GM12892 (cell line): ENCODE measurements around the gene CLK4.

Experiments used
- POLR2A ChIP-seq: IDR thresholded peaks from 2 replicates; pipeline ENCODE4 v1.6.1; 2011; ENCODE audit warnings: low read depth, low read length, control low read depth
- POLR2AphosphoS5 ChIP-seq: IDR thresholded peaks from 2 replicates; pipeline ENCODE4 v1.6.1; 2011; ENCODE audit warnings: low read depth, low read length, control low read depth
- TAF1 ChIP-seq: IDR thresholded peaks from 2 replicates; pipeline ENCODE4 v1.6.1; 2011; ENCODE audit warnings: low read depth, mild to moderate bottlenecking, control low read depth, low read length, borderline replicate concordance

DNA sequence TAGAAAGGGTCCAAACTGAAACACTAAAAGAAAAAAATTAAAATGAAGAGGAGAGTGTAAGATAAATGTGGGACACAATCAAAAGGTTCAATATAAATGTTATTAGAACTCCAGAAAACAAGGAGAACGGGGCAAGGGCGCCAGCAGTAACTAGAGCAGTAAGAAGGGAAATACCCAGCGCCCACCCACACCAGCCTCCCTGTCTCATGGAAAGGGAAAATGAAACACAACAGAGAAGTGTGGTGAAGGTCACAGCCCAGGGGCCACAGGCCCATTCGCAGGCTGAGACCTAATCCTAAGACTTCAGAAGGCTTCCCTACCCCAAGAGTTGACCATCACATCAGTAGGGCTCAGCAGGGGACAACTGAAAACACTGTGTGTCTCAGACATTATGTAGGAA lies 45.8 kb upstream of the CLK4 start:
- no peak for TF ChIP-seq POLR2A
- no peak for TF ChIP-seq TAF1
- TF ChIP-seq POLR2AphosphoS5: no peak
